ENCODE measurements around the gene CROCC2.

- TF ChIP-seq POLR2AphosphoS5 (IDR thresholded peaks at IDR 0.05; ENCODE audit: insufficient read depth in 1 of 2, low read depth in 1 of 2) (no peak), CTCF (IDR thresholded peaks at IDR 0.05) (no peak)
These were observed 47.6 kb downstream of the CROCC2 start for GRCh38 chr2:240953426-240954410.
